GM19043 (cell line): ENCODE measurements around the gene BORCS8.
"Not testable (repeated sequence)": the region's sequence is repeated elsewhere in the genome, so short reads cannot be mapped to it uniquely, and the experiment has no call there.

Source experiments
- ATAC-seq: cut with Tn5 transposase; IDR thresholded peaks from one replicate; pipeline ENCODE4 v1.9.1; 2021; ENCODE audit warnings: low read depth; ENCODE audit not compliant: unreplicated experiment

The BORCS8 gene

DNA sequence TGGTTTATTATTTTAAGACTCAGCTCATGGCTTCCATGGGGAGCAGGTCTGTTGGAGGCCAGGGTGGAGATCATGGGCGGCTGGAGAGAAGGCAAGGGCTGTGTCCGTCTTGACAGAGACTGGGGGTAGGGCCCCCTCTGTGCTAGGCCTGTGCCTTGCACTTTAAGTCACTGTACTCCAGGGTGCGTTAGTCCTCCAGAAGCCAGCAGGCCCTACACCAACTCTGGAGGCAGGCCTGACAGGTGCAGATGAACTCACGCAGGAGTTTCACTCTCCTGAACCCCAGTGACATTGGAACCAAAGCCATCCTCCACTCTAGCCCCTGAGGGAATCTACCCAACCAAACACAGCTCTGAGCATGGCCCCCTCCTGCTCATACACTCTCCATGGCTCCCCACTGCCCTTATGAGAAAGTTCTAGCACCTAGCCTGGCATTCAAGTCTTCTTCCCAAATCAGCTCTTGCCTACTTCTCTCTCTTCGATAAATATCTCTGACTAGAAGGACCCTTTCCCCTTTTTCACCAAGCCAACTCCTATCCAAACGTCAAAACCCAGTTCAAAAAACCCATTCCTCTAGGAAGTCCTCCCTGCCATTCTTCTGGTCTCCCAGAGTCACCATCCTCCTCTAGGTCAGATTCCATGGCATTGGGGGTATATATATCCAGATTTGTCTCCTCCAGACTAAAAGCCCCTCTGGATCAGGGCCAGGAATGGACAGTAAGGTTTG is 37.0 kb downstream of the BORCS8 start:
- no peak for ATAC-seq

GRCh38 chr19:19152668-19153384 is 39.1 kb downstream of the BORCS8 start:
- ATAC-seq, result no peak

DNA sequence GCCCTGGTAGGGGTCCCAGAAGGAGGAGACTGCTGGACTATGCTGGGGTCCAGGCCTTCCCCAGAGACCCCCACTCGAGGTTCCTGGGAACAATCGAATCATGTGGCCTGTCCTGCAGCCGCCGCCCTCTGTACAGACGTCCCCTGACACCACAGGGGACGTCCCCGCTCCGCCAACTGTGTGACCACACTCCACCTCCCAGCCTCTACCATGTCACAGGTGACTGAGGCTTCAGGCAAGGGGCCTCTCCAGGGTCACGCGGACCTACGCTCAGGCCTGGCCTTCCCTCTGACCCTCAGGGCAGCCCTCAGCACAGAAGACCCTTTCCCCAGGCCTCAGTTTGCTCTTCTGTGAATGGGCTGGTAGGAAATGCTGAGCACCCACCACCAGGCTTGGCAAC is 40.5 kb downstream of the BORCS8 start:
- no peak for ATAC-seq

- ATAC-seq, result no peak
Observed at GRCh38 chr19:19149435-19149834, 42.5 kb downstream of the BORCS8 start.

DNA sequence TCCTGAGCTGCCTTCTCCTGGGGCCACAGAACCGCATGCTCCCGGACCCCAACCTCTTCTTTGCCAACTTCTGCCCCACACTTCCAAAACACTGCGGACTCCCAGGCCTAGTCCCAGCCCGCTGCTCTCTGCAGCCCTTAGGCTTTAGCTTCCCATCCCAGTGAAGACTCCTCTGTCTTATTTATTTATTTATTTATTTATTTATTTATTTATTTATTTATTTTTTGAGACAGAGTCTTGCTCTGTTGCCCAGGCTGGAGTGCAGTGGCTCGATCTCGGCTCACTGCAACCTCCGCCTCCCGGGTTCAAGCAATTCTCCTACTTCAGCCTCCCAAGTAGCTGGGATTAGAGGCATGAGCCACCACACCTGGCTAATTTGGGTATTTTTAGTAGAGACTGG is 43.4 kb downstream of the BORCS8 start:
- not testable (repeated sequence) for ATAC-seq

DNA sequence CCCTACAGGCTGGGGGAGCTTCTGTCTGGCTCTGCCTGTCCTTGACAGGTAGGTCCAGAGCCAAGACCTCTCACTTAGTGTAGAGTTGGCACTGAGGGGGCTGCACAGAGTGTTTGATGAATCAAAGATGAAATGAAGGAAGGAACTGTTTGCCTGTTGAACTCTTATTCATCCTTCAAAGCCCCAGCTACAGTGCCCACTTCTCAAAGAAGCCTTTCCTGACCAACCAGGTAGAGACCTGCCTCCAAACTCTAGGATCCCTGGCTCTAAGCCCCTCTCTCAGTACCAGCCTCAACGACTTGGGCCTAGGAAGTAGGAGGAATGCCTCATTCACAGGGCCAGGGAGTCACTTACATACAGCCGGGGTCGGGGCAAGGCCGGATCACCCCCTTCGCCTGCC is 44.6 kb downstream of the BORCS8 start:
- ATAC-seq, result no peak

DNA sequence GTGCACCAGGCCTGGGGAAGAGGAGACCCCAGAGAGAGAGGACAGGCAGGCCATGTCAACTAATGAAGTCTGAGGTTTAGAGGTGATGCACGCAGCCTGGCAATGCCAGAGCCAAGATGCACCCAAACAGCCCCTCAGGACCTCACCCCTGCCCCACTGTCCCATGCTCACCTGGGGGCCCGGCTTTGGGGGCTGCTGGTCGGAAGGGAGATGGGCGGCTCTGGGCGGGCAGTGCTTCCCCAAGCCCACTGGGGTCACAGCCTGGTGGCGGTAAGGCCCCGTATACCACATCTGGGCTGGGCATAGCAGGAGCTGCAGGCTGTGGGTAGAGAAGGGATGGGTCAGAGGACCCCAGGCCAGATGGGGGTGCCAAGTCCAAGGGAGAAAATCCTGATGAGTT is 45.1 kb downstream of the BORCS8 start:
- ATAC-seq, result no peak

GRCh38 chr19:19145684-19146608 is 46.0 kb downstream of the BORCS8 start:
- no peak for ATAC-seq

DNA sequence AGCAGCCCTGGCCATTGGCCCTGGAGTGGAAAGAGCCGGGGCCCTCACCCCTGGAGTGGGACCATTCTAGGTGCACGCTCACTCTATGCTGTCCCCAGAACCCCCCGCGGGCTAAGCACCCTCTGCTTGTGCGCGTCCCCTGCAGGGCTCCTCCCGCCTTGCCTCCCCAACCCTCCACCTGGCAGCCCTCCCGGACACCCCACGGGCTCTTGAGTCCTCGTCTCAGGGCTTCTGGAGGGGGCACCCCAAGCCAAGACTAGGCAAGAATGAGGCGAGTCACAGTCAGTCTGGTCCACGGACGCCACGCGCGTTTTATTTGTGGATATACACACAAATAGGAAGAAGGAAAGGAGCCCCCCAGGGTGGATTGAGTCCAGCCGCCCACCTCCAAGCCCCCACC is 46.7 kb downstream of the BORCS8 start:
- no peak for ATAC-seq

DNA sequence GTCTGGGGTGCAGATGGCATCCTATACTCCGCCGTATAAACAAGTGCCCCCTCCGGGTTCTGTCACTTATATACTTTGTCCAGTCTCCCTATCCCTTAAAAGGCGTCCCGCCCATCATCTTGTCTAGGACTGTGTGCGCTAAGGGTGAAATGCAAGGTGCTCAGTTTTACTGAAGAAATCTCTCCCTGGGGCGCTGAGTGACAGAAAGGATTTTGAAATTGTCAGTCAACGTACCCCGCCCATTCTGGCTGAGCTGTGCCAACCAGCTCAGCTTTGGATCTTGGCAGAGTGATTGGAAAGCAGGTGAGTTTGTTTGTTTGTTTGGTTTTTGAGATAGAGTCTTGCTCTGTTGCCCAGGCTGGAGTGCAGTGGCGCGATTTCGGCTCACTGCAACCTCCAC is 49.6 kb downstream of the BORCS8 start:
- ATAC-seq, result no peak

DNA sequence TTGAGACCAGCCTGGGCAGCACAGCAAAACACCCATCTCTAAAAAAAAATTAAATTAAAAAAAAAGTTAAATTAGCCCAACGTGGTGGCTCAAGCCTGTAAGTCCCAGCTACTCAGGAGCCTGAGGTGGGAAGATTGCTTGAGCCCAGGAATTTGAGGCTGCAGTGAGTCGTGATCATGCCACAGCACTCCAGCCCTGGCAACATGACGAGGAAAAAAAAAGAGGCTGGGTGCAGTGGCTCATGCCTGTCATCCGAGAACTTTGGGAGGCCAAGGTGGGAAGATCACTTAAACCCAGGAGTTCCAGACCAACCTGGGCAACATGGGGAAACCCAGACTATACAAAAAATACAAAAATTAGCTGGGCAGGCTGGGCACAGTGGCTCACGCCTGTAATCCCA is 51.5 kb downstream of the BORCS8 start:
- no peak for ATAC-seq

DNA sequence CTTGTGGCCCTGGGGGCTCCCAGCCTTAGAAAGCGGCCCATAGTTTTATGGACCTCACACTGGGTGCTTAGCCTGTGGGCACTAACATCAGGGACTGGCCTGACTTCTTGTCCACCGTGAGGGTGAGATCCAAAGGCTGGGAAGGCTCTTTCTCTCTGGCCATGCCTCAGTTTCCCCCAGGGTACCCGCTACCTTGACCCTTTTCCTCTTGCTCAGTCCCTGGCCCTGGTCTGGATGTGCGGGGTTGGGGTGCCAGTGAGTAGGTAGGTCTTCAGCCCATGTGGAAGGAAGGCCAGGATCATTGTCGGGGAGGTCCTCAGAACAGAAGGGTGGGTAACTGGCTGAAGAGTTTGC is 52.1 kb downstream of the BORCS8 start:
- ATAC-seq, result no peak

DNA sequence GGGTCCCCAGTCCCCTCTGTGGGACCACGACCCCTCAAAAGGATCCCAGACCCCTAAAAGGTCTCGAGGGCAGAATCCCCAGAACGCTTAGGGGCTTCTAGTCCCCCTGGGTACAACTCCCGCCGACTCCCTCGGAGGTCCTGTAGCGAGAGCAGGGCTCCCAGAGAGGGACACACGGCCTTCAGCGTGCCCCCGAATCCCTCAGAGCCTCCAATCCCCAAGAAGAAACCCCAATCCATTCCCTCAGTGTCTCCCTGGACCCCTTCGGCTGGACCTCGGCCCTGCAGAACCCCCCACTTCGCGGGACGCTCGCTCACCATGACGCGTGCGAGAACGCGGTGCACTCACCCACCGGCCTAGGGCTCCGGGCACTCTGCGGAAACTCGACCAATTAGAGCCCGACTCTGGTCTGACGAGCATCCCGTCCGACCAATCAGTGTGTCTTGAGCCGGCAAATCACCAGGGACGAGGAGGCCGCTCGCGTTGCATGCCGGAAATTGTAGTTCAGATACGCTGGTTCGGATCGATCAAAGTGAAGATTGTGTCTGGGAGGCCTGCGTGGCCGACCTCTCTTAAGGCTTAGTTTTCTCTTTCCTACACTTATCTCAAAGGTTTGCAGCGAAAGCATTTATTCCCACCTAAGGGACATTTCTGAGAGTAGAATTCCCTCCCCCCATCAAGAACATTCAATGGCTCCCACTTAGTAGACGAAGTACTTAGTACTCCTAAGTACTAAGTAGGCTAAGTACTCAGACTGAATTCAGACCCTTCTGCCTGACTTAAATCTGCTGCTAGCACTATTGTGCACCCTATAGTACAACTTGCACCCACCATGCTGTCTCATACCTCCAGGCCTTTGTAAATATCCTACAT is 53.6 kb downstream of the BORCS8 start, which contains the start of gene TMEM161A:
TSS of gene TMEM161A (minus strand) at position 370 of the 873 bp plus-strand sequence. CDS start at position 320, 50 bp downstream.
- ATAC-seq, result peak; percentile 98

GRCh38 chr19:19137556-19138108 is 54.3 kb downstream of the BORCS8 start:
- ATAC-seq, result no peak

DNA sequence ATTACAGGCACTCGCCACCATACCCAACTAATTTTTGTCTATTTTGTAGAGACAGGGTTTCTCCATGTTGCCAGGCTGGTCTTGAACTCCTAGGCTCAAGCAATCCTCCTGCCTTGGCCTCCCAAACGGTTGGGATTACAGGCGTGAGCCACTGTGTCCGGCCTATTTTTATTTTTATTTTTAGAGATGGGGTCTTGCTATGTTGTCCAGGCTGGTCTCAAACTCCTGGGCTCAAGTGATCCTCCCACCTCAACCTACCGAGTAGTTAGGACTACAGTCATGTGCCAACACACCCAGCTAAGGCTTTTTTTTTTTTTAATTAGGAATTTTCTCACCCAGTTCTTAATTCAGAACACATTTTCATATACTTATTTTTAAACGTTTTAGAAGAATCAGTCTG is 56.2 kb downstream of the BORCS8 start:
- ATAC-seq, result not testable (repeated sequence)

DNA sequence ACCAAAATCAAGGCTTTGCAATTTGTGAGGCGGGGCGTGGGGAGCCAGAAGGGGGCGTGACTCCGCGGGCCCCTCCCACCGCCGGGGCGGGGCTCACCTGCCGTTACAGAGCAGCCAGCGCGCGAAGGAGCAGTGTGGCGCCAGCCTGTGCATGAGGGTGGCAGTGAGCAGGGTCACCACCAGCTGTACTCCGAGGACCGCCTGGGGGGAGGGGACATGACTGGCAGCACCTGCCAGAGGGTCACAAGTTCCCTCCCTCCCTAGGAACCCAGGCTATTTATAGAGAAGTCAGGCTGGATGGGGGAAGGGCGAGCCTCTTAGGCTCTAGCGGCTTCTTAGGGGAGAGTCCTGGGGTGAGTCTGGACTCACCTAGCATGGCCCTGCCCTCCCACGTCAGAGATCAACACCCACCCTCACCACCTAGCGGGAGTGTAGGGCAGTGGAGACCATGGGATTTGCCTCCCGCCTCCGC is 57.2 kb downstream of the BORCS8 start:
- ATAC-seq, result no peak

DNA sequence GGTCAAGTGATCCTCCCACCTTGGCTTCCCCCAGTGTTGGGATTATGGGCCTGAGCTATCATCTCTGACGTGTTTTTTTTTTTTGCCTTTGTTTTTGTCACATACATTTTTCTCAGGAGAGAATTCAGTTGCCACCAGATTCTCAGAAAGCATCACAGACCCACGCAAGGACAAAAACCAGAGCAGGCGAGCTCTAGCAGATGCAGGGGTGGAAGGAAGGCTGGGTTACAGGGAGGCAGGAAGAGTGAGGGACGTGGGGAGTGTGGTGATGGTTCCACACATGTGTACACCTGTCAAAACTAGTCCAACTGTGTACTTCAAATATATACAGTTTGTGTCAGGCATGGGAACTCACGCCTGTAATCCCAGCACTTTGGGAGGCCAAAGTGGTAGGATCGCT is 58.0 kb downstream of the BORCS8 start:
- no peak for ATAC-seq

GRCh38 chr19:19132912-19133311 is 59.0 kb downstream of the BORCS8 start:
- no peak for ATAC-seq

GRCh38 chr19:19131989-19132388 is 60.0 kb downstream of the BORCS8 start:
- no peak for ATAC-seq
